HG03520 (cell line): Measurements from ENCODE around the gene CBR3.
"Not testable (repeated sequence)": the region's sequence is repeated elsewhere in the genome, so short reads cannot be mapped to it uniquely, and the experiment has no call there.

Experiments
- ATAC-seq: cut with Tn5 transposase; IDR thresholded peaks from one replicate; pipeline ENCODE4 v1.9.1; 2021; ENCODE audit warnings: mild to moderate bottlenecking, moderate library complexity; ENCODE audit not compliant: unreplicated experiment

The CBR3 gene

GRCh38 chr21:36134803-36135390 is at the start of gene CBR3:
CBR3 (plus strand) TSS chr21:36135079; CDS start chr21:36135193, 114 bp downstream.
- no peak for ATAC-seq

- ATAC-seq = no peak
Measured at GRCh38 chr21:36087362-36088138, 47.3 kb upstream of the CBR3 start.

- ATAC-seq = no peak
Measured at GRCh38 chr21:36089946-36090345, 44.9 kb upstream of the CBR3 start.

- ATAC-seq = no peak
Measured at GRCh38 chr21:36092681-36093080, 42.2 kb upstream of the CBR3 start.

- ATAC-seq = no peak
Measured at GRCh38 chr21:36093512-36093911, 41.4 kb upstream of the CBR3 start.

GRCh38 chr21:36096398-36097290 is 38.2 kb upstream of the CBR3 start:
- ATAC-seq = no peak

GRCh38 chr21:36097427-36098181 is 37.3 kb upstream of the CBR3 start:
- no peak for ATAC-seq

- ATAC-seq = no peak
Measured at GRCh38 chr21:36098182-36098532, 36.7 kb upstream of the CBR3 start.

GRCh38 chr21:36099000-36099399 is 35.9 kb upstream of the CBR3 start:
- no peak for ATAC-seq

GRCh38 chr21:36099695-36100211 is 35.1 kb upstream of the CBR3 start:
- not testable (repeated sequence) for ATAC-seq

GRCh38 chr21:36100971-36101641 is 33.8 kb upstream of the CBR3 start:
- ATAC-seq = no peak

- no peak for ATAC-seq
Measured at GRCh38 chr21:36103434-36103833, 31.4 kb upstream of the CBR3 start.

GRCh38 chr21:36104317-36105300 is 30.3 kb upstream of the CBR3 start:
- no peak for ATAC-seq

- ATAC-seq = no peak
Measured at GRCh38 chr21:36105327-36105842, 29.5 kb upstream of the CBR3 start.

GRCh38 chr21:36109868-36110267 is 25.0 kb upstream of the CBR3 start:
- ATAC-seq = no peak

- no peak for ATAC-seq
Measured at GRCh38 chr21:36111238-36111637, 23.6 kb upstream of the CBR3 start.

GRCh38 chr21:36113647-36114428 is 21.0 kb upstream of the CBR3 start:
- ATAC-seq = no peak

GRCh38 chr21:36115138-36115730 is 19.6 kb upstream of the CBR3 start:
- ATAC-seq = no peak
